Stimulated activated CD8-positive, alpha-beta memory T cell treated with anti-CD3 and anti-CD28 coated beads, Interleukin-7, amount 100 ng/mL, for 48 hours (primary cell): ENCODE data around the gene DTX1.
A peak's percentile ranks its signal among the peaks of the same experiment; 100 is the strongest.

Source experiments
- DNase-seq, 2 donors: peaks; one replicate each; pipeline ENCODE4 v3.0.0-alpha.2; 2020; ENCODE audit warnings: low read depth in 1 of 2; ENCODE audit errors: extremely low read depth in 1 of 2

The DTX1 gene

GRCh38 chr12:113056631-113057488 lies at the start of gene DTX1:
TSS of gene DTX1 (plus strand) at chr12:113056730. CDS start at chr12:113058193, 1,463 bp downstream.
- no peak for DNase-seq

GRCh38 chr12:113007166-113007565 lies 49.4 kb upstream of the DTX1 start:
- no peak for DNase-seq

DNA sequence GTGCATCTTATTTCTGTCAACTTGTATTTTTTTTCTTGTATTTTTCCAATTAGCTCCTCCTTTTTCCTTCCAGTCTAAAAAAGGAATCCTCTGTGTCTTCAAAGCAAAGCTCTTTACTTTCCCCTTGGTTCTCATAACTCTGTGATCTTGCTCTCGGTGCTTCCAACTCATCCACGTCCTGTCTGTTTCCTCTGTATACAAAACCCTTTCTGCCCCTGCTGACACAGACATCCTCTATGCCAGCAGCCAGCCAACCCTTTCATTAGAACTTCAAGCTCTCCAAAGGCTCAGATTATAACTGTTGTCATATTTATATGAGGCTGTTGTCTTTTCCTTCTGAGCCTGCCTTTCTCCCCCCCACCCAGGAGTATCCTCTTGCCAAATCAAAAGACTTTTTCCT lies 45.8 kb upstream of the DTX1 start:
- no peak for DNase-seq

DNA sequence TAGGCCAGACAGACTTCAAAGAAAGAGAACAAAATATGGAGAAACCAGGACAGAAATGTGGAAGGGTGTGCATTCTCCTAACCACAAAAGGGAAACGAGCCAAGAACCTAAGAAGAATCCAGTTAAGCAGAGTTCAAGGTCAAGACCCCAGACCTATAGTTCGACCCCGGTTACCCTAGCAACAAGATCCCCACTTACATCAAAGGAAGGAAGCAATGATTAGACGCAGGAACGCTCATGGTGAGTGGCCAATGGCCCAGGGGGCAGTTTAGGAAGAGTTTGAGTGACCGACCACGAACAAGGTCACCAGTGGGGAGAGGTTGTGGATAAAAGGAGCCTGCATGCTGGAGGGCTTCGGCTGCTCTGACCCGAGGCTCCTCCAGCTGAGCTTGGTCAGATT lies 42.0 kb upstream of the DTX1 start:
- no peak for DNase-seq

GRCh38 chr12:113016796-113017195 lies 39.7 kb upstream of the DTX1 start:
- no peak for DNase-seq

DNA sequence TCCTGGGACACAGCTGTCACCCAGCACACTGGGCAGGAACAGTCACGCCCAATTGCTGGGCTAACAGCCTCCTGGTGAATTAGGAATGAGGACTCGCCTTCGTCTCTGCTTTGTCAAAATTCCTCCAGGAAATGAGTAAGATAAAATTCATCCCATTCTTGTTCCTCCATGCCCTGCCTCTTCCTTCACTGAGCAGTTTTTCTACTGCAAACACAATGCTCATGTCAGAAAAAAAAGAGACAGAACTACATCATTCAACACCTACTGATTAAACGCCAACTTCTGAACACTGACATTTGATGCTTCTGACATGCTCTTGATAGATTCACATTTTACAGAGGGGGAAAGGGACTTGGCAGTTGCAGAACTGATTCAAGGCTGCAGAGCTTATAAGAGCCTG lies 37.5 kb upstream of the DTX1 start:
- DNase-seq, result no peak

DNA sequence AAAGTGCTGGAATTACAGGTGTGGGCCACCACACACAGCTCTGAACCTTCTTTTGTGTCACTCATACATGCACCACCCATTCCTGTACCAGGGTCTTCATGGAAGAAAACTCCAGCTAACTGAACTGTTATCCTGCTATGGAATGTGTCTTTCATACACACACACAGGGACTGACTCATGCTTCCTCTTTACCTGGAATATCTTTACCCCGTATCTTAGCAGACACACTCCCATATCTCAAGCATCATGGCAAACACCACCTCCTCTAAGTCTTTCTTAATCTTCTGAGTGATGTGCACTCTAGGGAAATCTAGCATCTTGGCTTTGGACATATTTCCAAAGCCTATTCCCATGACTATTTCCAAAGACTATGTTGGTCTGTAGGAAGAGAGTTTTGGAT lies 35.0 kb upstream of the DTX1 start:
- no peak for DNase-seq

- no peak for DNase-seq
Observed at GRCh38 chr12:113022563-113023297, 33.8 kb upstream of the DTX1 start.

GRCh38 chr12:113027726-113028125 lies 28.8 kb upstream of the DTX1 start:
- DNase-seq, result no peak

- DNase-seq, result no peak
Observed at GRCh38 chr12:113030875-113031525, 25.5 kb upstream of the DTX1 start.

- no peak for DNase-seq
Observed at GRCh38 chr12:113039911-113040445, 16.6 kb upstream of the DTX1 start.

GRCh38 chr12:113040722-113041171 lies 15.8 kb upstream of the DTX1 start:
- no peak for DNase-seq

DNA sequence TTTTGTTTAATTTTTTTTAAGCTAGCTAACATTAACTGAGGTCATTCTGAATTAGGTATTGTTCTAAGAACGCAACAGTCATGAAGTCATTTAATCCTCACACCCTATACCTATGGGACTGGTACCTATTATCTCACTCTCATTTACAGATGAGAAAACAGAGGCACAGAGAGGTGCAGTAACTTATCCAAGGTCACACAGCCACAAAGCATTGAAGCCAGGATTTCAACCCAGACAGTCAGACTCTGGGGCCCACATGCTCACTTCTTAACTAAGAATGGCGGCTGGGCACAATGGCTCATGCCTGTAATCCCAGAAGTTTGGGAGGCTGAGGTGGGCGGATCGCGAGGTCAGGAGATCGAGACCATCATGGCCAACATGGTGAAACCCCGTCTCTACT lies 15.0 kb upstream of the DTX1 start:
- no peak for DNase-seq

- no peak for DNase-seq
Observed at GRCh38 chr12:113043240-113043639, 13.3 kb upstream of the DTX1 start.

GRCh38 chr12:113044516-113044915 lies 12.0 kb upstream of the DTX1 start:
- DNase-seq, result no peak

- DNase-seq, result peak in 1 of 2 donors; percentile 40
Observed at GRCh38 chr12:113048716-113049127, 7.8 kb upstream of the DTX1 start.

- no peak for DNase-seq
Observed at GRCh38 chr12:113049976-113050742, 6.4 kb upstream of the DTX1 start.

- DNase-seq, result no peak
Observed at GRCh38 chr12:113050795-113051194, 5.7 kb upstream of the DTX1 start.

DNA sequence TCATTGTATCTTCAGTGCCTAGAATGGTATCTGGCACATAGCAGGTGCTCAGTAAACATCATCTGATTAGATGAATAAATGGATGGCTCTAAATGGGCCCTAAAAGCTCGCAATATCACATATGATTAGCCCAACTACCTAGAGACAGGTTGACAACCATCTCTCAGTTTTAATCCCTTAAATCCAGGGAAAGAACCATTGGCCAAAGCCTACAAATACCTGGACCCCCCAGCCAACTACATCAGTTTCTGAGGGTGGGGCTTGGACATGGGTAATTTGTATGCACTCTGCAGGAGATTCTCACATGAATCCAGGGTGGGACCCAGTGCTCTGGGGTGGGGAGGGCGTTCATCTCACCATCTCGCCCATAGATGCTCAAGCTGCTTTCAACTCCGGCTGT lies 4.8 kb upstream of the DTX1 start:
- DNase-seq, result no peak

GRCh38 chr12:113052326-113052725 lies 4.2 kb upstream of the DTX1 start:
- no peak for DNase-seq
